H9 (cell line): ENCODE data around the gene AGBL4. TPM values are rescaled to one million over a fixed set of nuclear protein-coding genes. Genes with fewer than 3 reads are reported as not detected.

ENCODE experiments used
- DNase-seq: peaks from one replicate; pipeline ENCODE4 v3.0.0-alpha.2; 2017
- H2AFZ ChIP-seq: one replicate; pipeline ENCODE4 v1.6.1; 2013; ENCODE audit warnings: mild to moderate bottlenecking, low read length, control low read depth, moderate library complexity
- H2AK5ac ChIP-seq: 2 replicates; pipeline ENCODE4 v1.6.1; 2013; ENCODE audit warnings: low read length, control low read depth, mixed read lengths; ENCODE audit not compliant: insufficient read length
- H2BK120ac ChIP-seq: one replicate; pipeline ENCODE4 v1.6.1; 2013; ENCODE audit warnings: low read depth, mild to moderate bottlenecking, low read length, control low read depth, inconsistent platforms; ENCODE audit not compliant: poor library complexity, severe bottlenecking
- H2BK12ac ChIP-seq: 2 replicates; pipeline ENCODE4 v1.6.1; 2013; ENCODE audit warnings: low read length, control low read depth, mixed read lengths, low read depth; ENCODE audit not compliant: insufficient read length
- H2BK15ac ChIP-seq: 2 replicates; pipeline ENCODE4 v1.6.1; 2013; ENCODE audit warnings: low read depth, low read length, control low read depth
- H2BK20ac ChIP-seq: one replicate; pipeline ENCODE4 v1.6.1; 2013; ENCODE audit warnings: low read depth, mild to moderate bottlenecking, low read length, control low read depth, inconsistent platforms; ENCODE audit not compliant: poor library complexity, severe bottlenecking
- H2BK5ac ChIP-seq: 2 replicates; pipeline ENCODE4 v1.6.1; 2013; ENCODE audit warnings: low read length, control low read depth, mixed read lengths; ENCODE audit not compliant: insufficient read length
- H3K14ac ChIP-seq: 2 replicates; pipeline ENCODE4 v1.6.1; 2013; ENCODE audit warnings: low read length, control low read depth; ENCODE audit not compliant: insufficient read depth
- H3K18ac ChIP-seq: 2 replicates; pipeline ENCODE4 v1.6.1; 2013; ENCODE audit warnings: low read depth, mild to moderate bottlenecking, mixed read lengths, low read length, control low read depth; ENCODE audit not compliant: insufficient read length
- H3K23ac ChIP-seq: 2 replicates; pipeline ENCODE4 v1.6.1; 2013; ENCODE audit warnings: low read length, control low read depth, mixed read lengths, low read depth; ENCODE audit not compliant: insufficient read length
- H3K23me2 ChIP-seq: 2 replicates; pipeline ENCODE4 v1.6.1; 2013; ENCODE audit warnings: low read depth, mild to moderate bottlenecking, mixed read lengths, low read length, control low read depth; ENCODE audit not compliant: insufficient read length, poor library complexity, severe bottlenecking
- H3K27ac ChIP-seq: 2 replicates; pipeline ENCODE4 v1.5.1; 2013; ENCODE audit warnings: low read length, control low read depth, mixed read lengths, low read depth; ENCODE audit not compliant: insufficient read length
- H3K27me3 ChIP-seq: 2 replicates; pipeline ENCODE4 v1.6.1; 2013; ENCODE audit warnings: low read length, control low read depth, inconsistent platforms; ENCODE audit not compliant: insufficient read depth
- H3K4ac ChIP-seq: 2 replicates; pipeline ENCODE4 v1.6.1; 2013; ENCODE audit warnings: low read depth, mild to moderate bottlenecking, control low read depth, inconsistent platforms, low read length, moderate library complexity
- H3K4me1 ChIP-seq: 2 replicates; pipeline ENCODE4 v1.6.1; 2013; ENCODE audit warnings: low read length, control low read depth, inconsistent platforms; ENCODE audit not compliant: insufficient read depth
- H3K4me2 ChIP-seq: 2 replicates; pipeline ENCODE4 v1.6.1; 2013; ENCODE audit warnings: low read length, control low read depth, mixed read lengths; ENCODE audit not compliant: insufficient read length, insufficient read depth
- H3K56ac ChIP-seq: 2 replicates; pipeline ENCODE4 v1.6.1; 2013; ENCODE audit warnings: low read depth, mild to moderate bottlenecking, mixed read lengths, low read length, control low read depth; ENCODE audit not compliant: insufficient read length
- H3K79me1 ChIP-seq: 2 replicates; pipeline ENCODE4 v1.6.1; 2013; ENCODE audit warnings: low read depth, mild to moderate bottlenecking, moderate library complexity, low read length, control low read depth, inconsistent platforms; ENCODE audit not compliant: insufficient read depth, poor library complexity, severe bottlenecking
- H3K79me2 ChIP-seq: 2 replicates; pipeline ENCODE4 v1.6.1; 2013; ENCODE audit warnings: low read length, control low read depth, inconsistent platforms; ENCODE audit not compliant: insufficient read depth
- H3K9ac ChIP-seq: 2 replicates; pipeline ENCODE4 v1.6.1; 2013; ENCODE audit warnings: low read length, control low read depth, mixed read lengths; ENCODE audit not compliant: insufficient read length; ENCODE audit errors: extremely low read depth
- H3K9me3 ChIP-seq: one replicate; pipeline ENCODE4 v1.6.1; 2013; ENCODE audit warnings: low read depth, low read length, inconsistent platforms; ENCODE audit not compliant: control insufficient read depth
- H3T11ph ChIP-seq: one replicate; pipeline ENCODE4 v1.6.1; 2013; ENCODE audit warnings: mild to moderate bottlenecking, low read length, control low read depth, inconsistent platforms
- H4K20me1 ChIP-seq: one replicate; pipeline ENCODE4 v1.6.1; 2013; ENCODE audit not compliant: control insufficient read depth, insufficient read length, insufficient read depth
- H4K5ac ChIP-seq: 2 replicates; pipeline ENCODE4 v1.6.1; 2013; ENCODE audit warnings: low read depth, mild to moderate bottlenecking, mixed read lengths, low read length, control low read depth; ENCODE audit not compliant: insufficient read length
- H4K8ac ChIP-seq: replicated peaks from 2 replicates; pipeline ENCODE4 v1.6.1; 2013; ENCODE audit warnings: low read length, control low read depth, mixed read lengths, low read depth; ENCODE audit not compliant: insufficient read length
- H4K91ac ChIP-seq: 2 replicates; pipeline ENCODE4 v1.6.1; 2013; ENCODE audit warnings: low read depth, mild to moderate bottlenecking, moderate library complexity, mixed read lengths, low read length, control low read depth; ENCODE audit not compliant: insufficient read length
- H3K27ac Mint-ChIP-seq, 3 experiments: 2 replicates in 2 of 3; 3 replicates in 1 of 3; pipeline ENCODE4 v1.8.0; 2020 to 2021; ENCODE audit warnings: mixed read lengths in 3 of 3, mild to moderate bottlenecking in 1 of 3, moderate library complexity in 1 of 3
- H3K27me3 Mint-ChIP-seq: 2 replicates; pipeline ENCODE4 v1.8.0; 2021; ENCODE audit warnings: low read depth, mild to moderate bottlenecking, moderate library complexity, mixed read lengths
- H3K36me3 Mint-ChIP-seq, 3 experiments: 2 replicates in 2 of 3; 3 replicates in 1 of 3; pipeline ENCODE4 v1.8.0; 2020 to 2021; ENCODE audit warnings: low read depth in 3 of 3, mixed read lengths in 3 of 3; ENCODE audit not compliant: insufficient read depth in 1 of 3
- H3K4me1 Mint-ChIP-seq, 2 experiments: 2 replicates each; pipeline ENCODE4 v1.8.0; 2020; ENCODE audit warnings: mixed read lengths in 2 of 2
- H3K4me3 Mint-ChIP-seq, 2 experiments: 2 replicates in 1 of 2; 3 replicates in 1 of 2; pipeline ENCODE4 v1.8.0; 2020 to 2021; ENCODE audit warnings: mild to moderate bottlenecking in 2 of 2, mixed read lengths in 2 of 2, moderate library complexity in 1 of 2
- H3K9me3 Mint-ChIP-seq, 2 experiments: 2 replicates in 1 of 2; 3 replicates in 1 of 2; pipeline ENCODE4 v1.8.0; 2020; ENCODE audit warnings: mild to moderate bottlenecking in 2 of 2, mixed read lengths in 2 of 2, moderate library complexity in 1 of 2
- WGBS: extraction: QIAGEN DNeasy Blood & Tissue Kit; methylation state at CpG from one replicate; pipeline ENCODE4 v1.1.7; 2013; ENCODE audit warnings: missing lambda C conversion rate, low lambda C conversion rate, mixed read lengths; ENCODE audit not compliant: insufficient read length; ENCODE audit errors: extremely low coverage; 5-methylcytosine and 5-hydroxymethylcytosine counted together
- total RNA-seq: library from RNA; stranded (reverse); gene quantifications from 2 replicates; pipeline ENCODE4 v1.2.1, GENCODE V29; 2021
- TF ChIP-seq, protein P1 (sequence below): fragments of 200-600 bp; sonication (generic); conservative IDR thresholded peaks from 3 replicates; pipeline ENCODE4 v1.8.0; 2021; ENCODE audit warnings: antibody characterized with exemption, mild to moderate bottlenecking

AGBL4 gene
- total RNA-seq, 1 experiment from 2014 or later = not detected

DNA sequence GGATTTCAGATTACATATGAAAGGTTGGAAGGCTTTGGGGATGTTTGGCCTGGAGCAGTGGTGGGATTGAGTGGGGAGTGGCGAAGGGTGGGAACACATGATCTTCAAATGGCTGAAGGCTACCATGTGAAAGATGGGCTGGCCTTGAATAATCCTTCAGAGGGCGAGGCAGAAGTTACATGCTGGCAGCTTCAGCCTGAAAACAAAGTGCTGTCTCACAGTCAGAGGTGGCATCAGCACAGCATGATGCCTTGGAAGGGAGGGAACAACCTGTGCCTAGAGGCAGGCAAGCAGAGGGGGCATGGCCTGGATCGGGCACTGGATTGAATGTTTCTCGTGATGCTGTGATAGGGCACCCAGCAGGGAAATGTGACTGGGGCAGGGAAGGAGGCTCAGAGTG, 1377.9 kb downstream of the AGBL4 start:
- Mint-ChIP-seq H3K27ac (peak overlapping the region; percentile 5 to 79 (median 49); a peak in 4 of 7 replicates), H3K4me3 (no peak overlapping the region), H3K36me3 (no peaks in the 10 kb centered on the region)

More for the DNA sequence above, 1377.9 kb downstream of the AGBL4 start:
- Histone ChIP-seq H2BK15ac (no peak overlapping the region), H3T11ph (no peak overlapping the region), H3K79me1 (no peaks in the 10 kb centered on the region), H3K23me2 (no peaks in the 10 kb centered on the region), H3K9me3 (no peaks in the 10 kb centered on the region), H2BK20ac (no peak overlapping the region), H3K9ac (no peak overlapping the region), H4K8ac (no peak overlapping the region), H3K14ac (no peak overlapping the region), H4K5ac (no peak overlapping the region), H2BK120ac (no peak overlapping the region), H3K56ac (no peak overlapping the region), H4K91ac (no peak overlapping the region), H4K20me1 (no peaks in the 10 kb centered on the region), H3K27ac (no peak overlapping the region), H3K4me2 (no peak overlapping the region), H3K4me1 (no peaks in the 10 kb centered on the region), H2AK5ac (no peak overlapping the region), H3K23ac (no peak overlapping the region), H3K27me3 (no peaks in the 10 kb centered on the region), H3K4ac (no peak overlapping the region), H3K18ac (no peak overlapping the region), H2BK12ac (no peak overlapping the region), H2AFZ (no peak overlapping the region), H3K79me2 (no peaks in the 10 kb centered on the region), H2BK5ac (no peak overlapping the region)
- TF ChIP-seq, protein P1, sequence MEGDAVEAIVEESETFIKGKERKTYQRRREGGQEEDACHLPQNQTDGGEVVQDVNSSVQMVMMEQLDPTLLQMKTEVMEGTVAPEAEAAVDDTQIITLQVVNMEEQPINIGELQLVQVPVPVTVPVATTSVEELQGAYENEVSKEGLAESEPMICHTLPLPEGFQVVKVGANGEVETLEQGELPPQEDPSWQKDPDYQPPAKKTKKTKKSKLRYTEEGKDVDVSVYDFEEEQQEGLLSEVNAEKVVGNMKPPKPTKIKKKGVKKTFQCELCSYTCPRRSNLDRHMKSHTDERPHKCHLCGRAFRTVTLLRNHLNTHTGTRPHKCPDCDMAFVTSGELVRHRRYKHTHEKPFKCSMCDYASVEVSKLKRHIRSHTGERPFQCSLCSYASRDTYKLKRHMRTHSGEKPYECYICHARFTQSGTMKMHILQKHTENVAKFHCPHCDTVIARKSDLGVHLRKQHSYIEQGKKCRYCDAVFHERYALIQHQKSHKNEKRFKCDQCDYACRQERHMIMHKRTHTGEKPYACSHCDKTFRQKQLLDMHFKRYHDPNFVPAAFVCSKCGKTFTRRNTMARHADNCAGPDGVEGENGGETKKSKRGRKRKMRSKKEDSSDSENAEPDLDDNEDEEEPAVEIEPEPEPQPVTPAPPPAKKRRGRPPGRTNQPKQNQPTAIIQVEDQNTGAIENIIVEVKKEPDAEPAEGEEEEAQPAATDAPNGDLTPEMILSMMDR = no peak
- DNase-seq = peak; percentile 55
- peaks cover 5% of the 10 kb centered on the region for H3K27me3 Mint-ChIP-seq
- no peaks in the 10 kb centered on the region for H3K9me3 Mint-ChIP-seq
- H3K4me1 Mint-ChIP-seq = peaks cover 25 to 27% of the 10 kb centered on the region in 2 experiments
- no CpG with 5 or more reads among the region's 4 CpGs for whole genome bisulfite sequencing
